HG02885 (cell line): ENCODE measurements around the gene PRKRIP1.
"Not testable (repeated sequence)": the region's sequence is repeated elsewhere in the genome, so short reads cannot be mapped to it uniquely, and the experiment has no call there.

Experiments
- ATAC-seq: cut with Tn5 transposase; IDR thresholded peaks from one replicate; pipeline ENCODE4 v1.9.1; 2021; ENCODE audit warnings: mild to moderate bottlenecking; ENCODE audit not compliant: unreplicated experiment, poor library complexity

Gene PRKRIP1

GRCh38 chr7:102395873-102396709, at the start of gene PRKRIP1:
Gene PRKRIP1, plus strand, starts transcription at chr7:102396363. Its CDS starts 49 bp downstream, at chr7:102396412.
- peak; percentile 99 for ATAC-seq

GRCh38 chr7:102346983-102347382, 49.2 kb upstream of the PRKRIP1 start:
- not testable (repeated sequence) for ATAC-seq

GRCh38 chr7:102356344-102356743, 39.8 kb upstream of the PRKRIP1 start, which contains the start of gene SPDYE6:
Gene SPDYE6, minus strand, starts transcription at chr7:102356444. Its CDS starts 421 bp downstream, at chr7:102356023.
- not testable (repeated sequence) for ATAC-seq

- ATAC-seq = peak; percentile 99
These were observed 32.4 kb upstream of the PRKRIP1 start for GRCh38 chr7:102363549-102364393.

- ATAC-seq = not testable (repeated sequence)
These were observed 31.7 kb upstream of the PRKRIP1 start for GRCh38 chr7:102364394-102364886.

- ATAC-seq = not testable (repeated sequence)
These were observed 30.8 kb upstream of the PRKRIP1 start for GRCh38 chr7:102365390-102365789.

- ATAC-seq = not testable (repeated sequence)
These were observed 26.1 kb upstream of the PRKRIP1 start for GRCh38 chr7:102370038-102370437.

GRCh38 chr7:102372796-102373195, 23.4 kb upstream of the PRKRIP1 start:
- ATAC-seq = not testable (repeated sequence)

GRCh38 chr7:102376964-102377466, 19.1 kb upstream of the PRKRIP1 start:
- ATAC-seq = no peak

- ATAC-seq = not testable (repeated sequence)
These were observed 15.3 kb upstream of the PRKRIP1 start for GRCh38 chr7:102380837-102381236.

- ATAC-seq = not testable (repeated sequence)
These were observed 14.3 kb upstream of the PRKRIP1 start for GRCh38 chr7:102381696-102382425.

GRCh38 chr7:102387064-102387463, 9.1 kb upstream of the PRKRIP1 start:
- no peak for ATAC-seq

GRCh38 chr7:102389810-102390209, 6.4 kb upstream of the PRKRIP1 start:
- ATAC-seq = no peak

GRCh38 chr7:102390697-102391484, 5.3 kb upstream of the PRKRIP1 start:
- peak; percentile 38 for ATAC-seq

- no peak for ATAC-seq
These were observed 3.8 kb upstream of the PRKRIP1 start for GRCh38 chr7:102392330-102392729.

- no peak for ATAC-seq
These were observed 2.7 kb upstream of the PRKRIP1 start for GRCh38 chr7:102393467-102393866.

GRCh38 chr7:102395592-102395872, 631 bp upstream of the PRKRIP1 start:
- no peak for ATAC-seq

- ATAC-seq = no peak
These were observed 502 bp downstream of the PRKRIP1 start for GRCh38 chr7:102396710-102397019.

GRCh38 chr7:102398543-102398942, 2.4 kb downstream of the PRKRIP1 start:
- no peak for ATAC-seq

GRCh38 chr7:102400360-102400759, 4.2 kb downstream of the PRKRIP1 start:
- ATAC-seq = no peak
